UCSD-AML1 (cell line): ENCODE data around the gene NUPR1.
"Not testable (repeated sequence)": the region's sequence is repeated elsewhere in the genome, so short reads cannot be mapped to it uniquely, and the experiment has no call there.

Source experiments
- DNase-seq: peaks from one replicate; lab custom pipeline; 2025; ENCODE audit not compliant: unreplicated experiment; lab: John Stamatoyannopoulos, UW

NUPR1 gene

DNA sequence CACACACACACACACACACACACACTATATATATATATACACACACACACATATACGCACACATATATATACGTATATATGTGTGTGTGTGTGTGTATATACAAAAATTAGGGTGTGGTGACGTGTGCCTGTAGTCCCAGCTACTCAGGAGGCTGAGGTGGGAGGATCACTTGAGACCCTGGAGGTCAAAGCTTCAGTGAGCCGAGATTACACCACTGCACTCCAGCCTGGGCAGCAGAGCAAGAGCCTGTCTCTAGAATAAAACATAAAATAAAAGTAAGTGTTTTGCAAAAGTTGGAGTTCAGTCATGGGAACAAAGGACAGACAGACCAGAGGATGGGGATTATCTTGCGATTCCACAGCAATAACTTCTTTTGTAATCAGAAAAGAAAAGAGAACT, 10.8 kb downstream of the NUPR1 start:
- DNase-seq: no peak

DNA sequence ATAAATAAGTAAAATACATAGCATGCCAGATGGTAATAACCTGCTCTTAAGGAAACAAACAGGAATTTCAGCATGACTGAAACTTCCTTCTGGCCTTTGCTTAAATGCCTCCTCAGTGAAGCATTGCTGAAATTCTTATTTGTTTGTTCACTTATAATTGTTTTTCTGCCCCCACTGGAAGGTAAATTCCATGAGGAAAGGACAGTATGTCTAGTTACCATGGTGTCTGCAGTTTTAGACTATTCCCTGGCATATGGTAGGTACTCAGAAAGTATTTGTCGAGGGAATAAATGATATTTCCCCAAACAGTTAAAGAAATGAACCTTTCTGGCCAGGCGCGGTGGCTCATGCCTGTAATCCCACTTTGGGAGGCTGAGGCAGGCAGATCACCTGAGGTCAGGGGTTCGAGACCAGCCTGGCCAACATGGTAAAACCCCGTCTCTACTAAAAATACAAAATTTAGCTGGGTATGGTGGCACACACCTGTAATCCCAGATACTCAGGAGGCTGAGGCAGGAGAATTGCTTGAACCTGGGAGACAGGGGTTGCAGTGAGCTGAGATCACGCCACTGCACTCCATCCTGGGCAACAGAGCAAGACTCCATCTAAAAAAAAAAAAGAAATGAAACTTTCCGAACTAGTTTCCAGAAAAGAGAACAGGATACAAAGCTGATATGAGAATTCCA, 11.5 kb downstream of the NUPR1 start:
- DNase-seq: not testable (repeated sequence)

DNA sequence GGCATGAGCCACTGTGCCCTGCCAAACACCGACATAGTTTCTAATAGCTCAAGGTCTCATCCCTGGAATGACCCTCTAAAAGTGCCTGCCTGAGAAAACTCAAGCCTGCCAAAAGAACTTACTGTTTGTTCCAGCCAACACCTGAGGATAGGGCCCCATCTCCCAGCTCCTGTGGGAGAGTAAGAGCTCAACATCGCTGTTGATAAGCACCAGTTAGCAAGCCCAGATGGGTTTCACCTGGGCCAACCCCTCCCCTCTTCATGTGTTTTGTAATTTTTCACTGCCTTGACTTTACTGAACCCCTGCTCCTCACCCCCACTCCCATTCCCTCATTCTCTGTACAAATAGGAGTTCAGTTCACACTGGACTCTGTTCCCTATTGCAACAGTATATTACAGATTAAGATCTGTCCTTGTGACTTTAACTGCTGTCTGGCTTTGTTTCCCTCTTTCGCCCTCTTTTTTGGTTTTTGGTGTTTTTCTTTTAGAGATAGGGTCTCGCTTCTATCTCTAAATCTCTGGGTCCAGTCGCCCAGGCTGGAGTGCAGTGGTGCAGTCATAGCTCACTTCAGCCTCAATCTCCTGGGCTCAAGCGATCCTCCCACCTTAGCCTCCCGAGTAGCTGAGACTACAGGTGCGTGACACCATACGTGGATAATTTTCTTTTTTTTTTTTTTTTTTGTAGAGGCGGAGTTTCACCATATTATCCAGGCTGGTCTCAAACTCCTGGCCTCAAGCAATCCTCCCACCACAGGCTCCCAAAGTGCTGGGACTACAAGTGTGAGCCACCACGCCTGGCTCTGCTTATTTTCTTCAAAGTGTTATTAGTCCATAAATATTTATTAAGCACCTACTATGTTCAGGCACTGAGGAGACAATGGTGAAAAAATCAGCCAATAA, 12.3 kb downstream of the NUPR1 start:
- no peak for DNase-seq

DNA sequence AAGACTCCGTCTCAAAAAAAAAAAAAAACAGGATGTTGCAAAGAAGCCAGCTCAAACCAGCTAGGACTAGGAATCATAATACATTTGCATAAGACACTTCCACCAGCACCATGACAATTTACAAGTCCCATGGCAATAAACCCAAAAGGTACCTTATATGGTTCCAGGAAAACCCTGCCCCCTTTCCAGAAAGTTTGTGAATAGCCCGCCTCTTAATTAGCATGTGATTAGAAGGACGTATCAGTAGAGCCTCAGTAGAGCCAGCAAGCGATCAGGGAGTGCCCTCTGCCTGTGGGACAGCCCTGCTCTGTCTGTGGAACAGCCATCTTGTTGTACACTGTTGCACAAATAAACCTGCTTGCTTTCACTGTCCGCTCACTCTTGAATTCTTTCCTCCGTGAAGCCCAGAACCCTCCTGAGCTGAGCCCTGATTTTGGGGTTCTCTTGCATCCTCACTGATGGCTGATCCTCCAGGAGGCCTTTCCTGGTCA, 14.0 kb downstream of the NUPR1 start:
- DNase-seq: no peak

DNA sequence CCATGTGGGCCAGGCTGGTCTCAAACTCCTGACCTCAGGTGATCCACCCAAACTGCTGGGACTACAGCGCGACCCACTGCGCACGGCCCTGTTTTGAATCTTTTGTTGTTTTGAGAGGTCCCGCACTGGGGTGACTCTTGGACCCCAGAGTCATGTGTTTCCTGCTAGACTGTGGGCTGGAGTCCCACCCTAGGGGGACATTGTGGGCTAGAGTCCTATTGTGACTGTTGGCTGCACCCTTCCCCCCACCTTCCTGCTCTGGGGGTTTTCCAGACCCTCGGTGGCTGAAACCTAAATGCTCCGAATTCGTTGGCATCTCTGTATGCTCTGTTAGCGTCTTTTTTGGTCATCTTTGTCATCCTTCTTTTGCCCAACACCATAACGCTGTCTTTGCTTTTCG, 16.0 kb downstream of the NUPR1 start:
- no peak for DNase-seq

DNA sequence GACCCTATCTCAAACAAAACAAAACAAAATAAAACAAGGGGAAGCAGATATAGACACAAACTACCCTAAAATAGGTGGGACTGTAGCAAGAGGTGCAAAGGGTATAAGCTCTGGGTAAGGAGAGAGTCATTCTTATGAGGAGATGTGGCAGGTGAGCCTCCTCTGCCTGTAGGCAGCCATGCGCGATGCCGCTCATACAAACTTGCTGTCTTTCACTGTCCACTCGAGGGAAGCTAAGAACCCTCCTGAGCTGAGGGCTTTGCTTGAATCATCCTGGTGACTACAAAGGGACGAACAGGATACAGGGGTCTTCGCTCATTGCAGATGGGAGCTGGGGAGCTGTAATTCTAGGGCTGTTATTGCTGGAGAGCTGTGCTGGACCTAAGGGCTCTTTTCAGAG, 17.3 kb downstream of the NUPR1 start:
- no peak for DNase-seq

DNA sequence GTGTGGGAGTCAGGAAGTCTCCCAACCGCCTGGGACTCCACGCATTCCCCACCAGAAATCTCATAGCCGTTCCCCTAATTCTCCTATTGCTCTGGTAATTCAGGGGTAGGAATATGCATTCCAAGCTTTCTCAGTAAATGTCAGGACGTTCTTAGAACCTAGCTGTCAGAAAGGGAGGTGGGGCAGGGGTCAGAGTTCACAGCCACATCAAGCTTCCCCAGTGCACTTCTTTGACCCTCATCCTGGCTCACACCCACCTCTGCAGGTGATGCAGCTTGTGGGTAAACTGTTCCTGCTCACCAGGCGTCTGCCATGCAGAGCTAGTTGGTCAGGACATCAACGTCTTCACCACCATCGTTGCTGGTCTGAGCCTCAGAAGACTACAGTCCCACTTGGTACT, 18.1 kb downstream of the NUPR1 start:
- DNase-seq: no peak

DNA sequence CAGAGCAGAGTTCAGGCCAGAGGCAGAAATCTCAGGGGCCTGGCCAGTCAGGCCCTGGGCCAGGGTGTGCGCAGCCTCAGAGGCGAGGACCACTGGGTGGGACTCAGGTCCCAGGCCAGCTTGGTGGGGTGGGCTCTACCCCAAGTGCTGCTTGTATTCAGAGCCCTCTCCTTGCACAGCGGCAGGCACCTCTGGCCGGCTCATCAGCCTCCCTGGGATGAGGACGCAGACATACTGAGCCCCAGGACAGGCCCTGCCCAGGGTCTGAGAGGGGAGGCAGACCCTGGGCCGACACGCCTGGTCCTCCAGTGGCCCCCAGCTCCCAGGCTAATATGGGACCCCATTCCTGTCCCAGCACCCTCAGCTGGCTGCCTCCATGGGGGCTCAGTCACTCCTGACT, 24.5 kb downstream of the NUPR1 start:
- no peak for DNase-seq

DNA sequence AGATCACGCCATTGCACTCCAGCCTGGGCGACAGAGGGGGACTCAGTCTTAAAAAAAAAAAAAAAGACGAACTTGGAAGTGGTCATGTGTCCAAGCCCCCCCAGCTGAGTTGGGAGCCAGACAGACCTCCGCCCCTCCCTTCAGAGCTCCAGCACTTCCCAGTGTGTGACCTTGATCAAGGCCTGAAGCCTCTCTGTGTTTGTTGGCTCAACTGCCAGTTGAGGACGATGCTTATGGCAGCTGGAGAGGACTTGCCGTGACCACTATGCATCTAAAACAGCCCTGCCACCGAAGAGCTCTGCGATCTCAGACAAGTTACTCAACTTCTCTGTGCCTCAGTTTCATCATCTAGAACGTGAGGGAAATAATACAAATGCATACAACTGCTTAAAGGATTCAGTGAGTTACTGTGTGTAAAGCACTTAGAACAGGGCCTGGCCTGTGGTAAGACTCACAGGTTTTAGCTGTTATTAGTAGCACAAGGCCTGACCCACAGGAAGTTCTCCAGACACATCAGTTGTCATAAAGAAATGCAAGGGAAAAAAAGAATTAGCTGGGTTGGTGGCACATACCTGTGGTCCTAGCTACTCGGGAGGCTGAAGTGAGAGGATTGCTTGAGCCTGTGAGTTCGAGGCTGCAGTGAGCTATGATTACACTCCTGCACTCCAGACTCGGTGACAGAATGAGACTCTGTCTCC, 25.1 kb downstream of the NUPR1 start:
- no peak for DNase-seq

DNA sequence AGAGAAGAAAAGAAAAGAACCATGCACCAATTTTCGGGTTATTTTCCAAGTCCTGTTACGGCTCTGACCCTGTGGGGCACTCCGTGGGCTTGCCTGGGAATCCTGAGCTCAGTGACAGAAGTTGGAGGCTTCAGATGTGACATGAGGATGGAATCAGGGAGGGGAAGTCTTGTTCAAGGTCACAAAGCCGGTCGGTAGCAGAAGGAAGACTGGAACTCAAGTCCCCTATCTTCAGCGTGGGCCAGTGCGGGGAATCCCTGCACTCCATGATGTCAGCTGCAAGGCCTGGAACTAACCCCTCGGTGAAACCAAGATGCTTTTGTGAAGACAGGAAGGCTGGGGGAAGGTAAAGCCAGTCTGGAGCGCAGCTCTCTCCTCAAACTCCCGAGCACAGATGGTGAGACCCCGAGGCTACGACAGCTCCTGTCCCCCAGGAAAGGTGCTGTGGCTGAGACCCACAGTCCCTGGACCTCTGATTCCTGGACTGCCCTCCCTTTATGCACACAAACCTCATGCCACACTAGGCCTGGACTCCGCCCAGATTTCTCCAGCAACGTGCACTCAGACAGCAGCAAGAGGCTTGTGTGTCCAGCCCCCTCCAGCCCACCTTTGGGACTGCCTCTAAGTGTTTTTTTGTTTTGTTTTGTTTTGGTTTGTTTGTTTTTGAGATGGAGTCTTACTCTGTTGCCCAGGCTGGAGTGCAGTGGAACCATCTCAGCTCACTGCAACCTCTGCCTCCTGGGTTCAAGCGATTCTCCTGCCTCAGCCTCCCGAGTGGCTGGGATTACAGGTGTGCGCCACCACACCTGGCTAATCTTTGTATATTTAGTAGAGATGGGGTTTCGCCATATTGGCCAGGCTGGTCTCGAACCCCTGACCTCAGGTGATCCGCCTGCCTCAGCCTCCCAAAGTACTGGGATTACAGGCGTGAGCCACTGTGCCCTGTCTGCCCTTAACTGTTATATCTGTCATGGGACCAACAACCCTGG, 26.7 kb downstream of the NUPR1 start:
- no peak for DNase-seq

DNA sequence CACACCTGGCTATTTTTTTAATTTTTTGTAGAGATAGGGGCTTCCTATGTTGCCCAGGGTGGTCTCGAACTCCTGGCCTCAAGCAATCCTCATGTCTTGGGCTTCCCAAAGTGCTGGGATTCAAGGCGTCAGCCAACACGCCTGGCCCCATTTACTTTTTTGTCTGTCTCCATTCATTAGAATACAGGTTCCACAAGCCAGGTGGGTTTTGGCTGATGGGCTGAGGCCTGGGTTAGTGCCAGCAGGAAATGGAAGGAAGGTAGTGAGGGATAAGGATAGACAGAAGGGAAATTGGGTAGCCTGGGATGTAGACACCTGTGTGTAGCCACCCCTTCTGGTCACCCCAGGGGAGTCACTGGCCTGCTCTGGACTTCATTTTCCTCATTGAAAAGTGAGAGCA, 27.7 kb downstream of the NUPR1 start:
- DNase-seq: no peak

DNA sequence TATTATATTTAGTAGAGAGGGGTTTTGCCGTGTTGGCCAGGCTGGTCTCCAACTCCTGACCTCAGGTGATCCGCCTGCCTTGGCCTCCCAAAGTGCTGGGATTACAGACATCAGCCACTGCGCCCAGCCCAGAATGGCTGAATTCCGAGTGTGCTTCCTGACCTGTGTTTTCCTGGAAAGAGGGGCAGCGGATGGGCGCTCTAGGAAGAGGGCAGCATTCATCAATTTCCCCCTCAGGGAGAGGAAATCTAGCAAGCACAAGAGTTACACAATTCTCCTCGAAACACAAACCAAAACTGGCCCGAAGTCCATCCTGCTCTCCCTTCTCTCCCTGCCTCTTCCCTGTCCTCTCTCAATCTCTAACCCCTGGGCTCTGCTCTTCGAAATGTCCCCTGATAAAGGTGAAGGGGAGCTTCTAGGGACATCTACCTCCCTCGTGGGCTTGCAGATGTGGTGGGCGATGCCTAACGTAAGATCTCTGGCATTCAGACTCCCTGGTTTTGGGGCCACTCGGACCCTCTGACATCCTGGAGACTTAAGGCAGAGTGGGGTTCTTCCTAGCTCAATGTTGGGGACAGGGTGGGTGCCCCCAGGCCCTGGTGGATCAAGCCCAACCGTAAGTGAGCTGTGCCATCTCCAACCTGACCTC, 33.2 kb downstream of the NUPR1 start:
- no peak for DNase-seq

DNA sequence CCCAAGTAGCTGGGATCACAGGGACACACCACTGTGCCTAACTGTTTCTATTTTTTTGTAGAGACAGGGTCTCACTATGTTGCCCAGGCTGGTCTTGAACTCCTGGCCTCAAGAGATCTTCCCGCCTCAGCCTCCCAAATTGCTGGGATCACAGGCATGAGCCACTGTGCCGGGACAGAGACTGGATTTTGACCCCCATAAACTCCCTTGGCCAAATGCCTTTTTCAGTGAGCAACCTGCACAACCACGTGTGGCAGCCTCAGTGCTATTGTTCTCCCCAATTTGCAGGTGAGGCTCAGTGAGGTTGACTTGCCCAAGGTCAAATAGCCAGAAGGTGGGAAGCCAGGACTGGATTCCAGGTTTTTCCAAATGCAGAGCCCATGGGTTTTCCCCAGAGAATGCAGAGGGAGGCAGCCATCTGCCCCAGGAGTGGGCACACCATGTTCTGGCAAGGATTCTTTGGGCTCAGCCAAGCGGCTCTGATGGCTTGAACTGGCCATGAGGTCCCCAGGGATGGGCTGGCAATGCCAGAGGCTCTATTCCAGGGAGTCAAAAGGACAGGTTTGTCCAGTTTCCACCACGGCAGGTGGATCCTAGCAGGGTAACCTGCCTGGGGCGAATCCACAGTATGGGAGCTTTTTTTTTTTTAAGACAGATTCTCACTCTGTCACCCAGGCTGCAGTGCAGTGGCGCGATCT, 33.9 kb downstream of the NUPR1 start:
- DNase-seq: no peak

DNA sequence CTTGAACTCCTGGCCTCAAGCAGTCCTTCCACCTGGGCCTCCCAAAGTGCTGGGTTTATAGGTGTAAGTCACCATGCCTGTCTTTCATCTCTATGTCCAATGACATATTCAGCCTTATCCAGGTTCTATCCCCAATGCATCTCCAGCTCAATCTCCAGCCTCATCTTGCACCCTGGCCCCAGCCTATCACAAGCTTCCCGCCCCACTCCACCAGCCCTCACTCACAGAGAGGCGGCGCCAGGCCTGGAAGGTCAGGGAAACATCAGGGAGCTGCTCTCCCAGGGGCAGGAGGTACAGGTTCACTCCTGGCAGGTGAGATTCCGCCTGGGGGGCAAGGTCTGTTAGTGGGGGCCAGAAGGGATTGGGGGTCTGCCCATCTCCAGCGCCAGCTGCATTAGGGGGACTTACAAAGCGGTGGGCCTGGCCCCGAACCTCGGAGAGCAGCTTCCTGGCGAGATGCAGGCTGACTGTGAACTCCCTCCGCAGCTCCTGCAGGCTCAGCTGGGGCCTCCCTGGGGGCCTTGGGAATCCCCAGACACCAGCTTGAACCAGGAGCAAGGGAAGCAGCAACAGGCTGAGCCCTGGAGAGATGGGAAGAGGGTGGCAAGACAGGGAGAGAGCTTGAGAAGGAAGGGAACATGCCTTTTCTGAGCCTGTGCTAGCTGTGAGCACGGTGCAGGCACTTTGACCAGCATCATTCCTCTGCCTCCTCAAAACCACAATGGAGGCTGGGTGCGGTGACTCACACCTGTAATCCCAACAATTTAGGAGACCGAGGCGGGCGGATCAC, 35.1 kb downstream of the NUPR1 start:
- DNase-seq: no peak

DNA sequence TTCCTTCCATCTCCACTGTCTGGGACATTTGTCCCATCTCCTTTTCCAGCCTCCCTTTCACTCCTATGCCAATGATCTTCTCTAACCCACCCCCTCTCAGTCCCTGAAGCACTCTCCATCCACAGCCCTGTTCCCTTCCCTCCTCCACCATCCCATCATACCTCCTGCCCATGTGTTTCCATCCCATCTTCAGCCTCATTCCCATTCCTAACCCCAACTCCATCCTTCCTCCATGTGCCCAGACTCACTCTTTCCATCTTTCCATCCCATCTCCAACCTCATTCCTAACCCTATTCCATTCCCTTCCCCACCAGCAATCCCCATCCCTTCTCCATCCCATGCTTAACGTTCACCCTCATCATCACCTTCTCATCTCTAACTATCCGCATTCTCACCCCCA, 36.5 kb downstream of the NUPR1 start:
- no peak for DNase-seq

DNA sequence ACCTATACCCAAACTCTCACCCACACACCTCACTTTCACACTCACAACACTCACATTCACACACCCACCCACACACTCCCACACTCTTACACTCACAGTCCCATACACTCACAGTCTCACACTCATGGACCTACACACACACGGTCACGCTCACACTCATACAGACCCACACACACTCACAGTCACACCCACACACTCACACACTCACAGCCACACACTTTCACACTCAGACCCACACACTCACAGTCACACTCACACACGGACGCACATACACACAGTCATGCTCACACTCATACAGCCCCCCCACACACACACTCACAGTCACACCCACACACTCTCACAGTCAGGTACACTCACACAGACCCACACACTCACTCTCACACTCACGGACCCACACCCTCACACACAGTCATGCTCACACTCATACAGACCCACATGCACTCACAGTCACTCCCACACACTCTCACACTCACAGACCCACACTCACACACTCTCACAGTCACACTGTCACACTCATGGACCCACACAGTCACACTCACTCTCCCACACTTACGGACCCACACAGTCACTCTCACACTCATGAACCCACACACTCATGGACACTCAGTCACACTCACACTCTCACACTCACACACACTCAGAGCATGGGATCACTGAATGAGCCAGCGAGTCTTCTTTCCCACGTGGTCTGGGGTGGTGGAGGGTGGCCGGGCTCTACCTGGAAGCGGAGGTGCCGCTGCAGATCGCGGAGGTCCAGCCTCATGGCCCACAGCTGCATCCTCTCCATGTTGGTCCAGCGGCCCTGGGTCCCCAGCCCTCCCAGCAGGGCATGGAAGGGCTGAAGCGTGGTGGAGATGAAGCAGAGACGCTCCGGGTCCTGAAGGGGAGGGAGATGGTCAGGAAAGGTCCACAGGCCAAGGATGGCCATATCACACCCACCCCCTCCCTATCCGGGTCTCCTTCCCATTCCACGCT, 37.2 kb downstream of the NUPR1 start:
- DNase-seq: no peak

DNA sequence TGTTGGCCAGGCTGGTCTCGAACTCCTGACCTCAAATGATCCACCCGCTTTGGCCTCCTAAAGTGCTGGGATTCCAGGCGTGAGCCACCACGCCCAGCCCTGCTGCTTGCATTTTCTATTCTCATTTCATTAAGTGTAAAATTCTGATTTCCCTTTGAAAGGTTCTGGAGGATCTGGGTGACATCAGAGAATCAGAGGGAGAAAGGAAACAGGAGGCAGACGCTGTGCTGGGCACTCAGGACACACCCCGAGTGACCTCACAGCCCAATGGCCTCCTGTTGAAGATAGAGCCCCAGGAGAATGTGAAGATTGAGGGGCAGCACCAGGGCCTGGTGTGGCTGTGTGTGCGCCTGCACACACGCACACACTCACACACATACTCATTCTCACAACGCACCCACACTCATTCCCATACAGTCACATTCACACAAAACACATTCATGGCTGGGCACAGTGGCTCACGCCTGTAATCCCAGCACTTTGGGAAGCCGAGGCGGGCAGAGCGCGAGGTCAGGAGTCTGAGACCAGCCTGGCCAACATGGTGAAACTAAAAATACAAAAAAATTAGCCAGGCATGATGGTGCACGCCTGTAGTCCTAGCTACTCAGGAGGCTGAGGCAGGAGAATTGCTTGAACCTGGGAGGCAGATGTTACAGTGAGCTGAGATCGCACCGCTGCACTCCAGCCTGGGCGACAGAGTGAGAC, 38.1 kb downstream of the NUPR1 start:
- DNase-seq: not testable (repeated sequence)
